Measurements from ENCODE around the gene BDKRB2. TPM values are rescaled to one million over a fixed set of nuclear protein-coding genes. Genes with fewer than 3 reads are reported as not detected.

Gene BDKRB2
- polyA plus RNA-seq, 1 experiment: 26.8 TPM

- TF ChIP-seq CTCF (IDR thresholded peaks at IDR 0.05; ENCODE audit: insufficient read depth, low read depth, low read length): no peak
- Histone ChIP-seq H3K4me3 (ENCODE audit: low read depth, low read length) (no peak overlapping the region), H3K36me3 (ENCODE audit: control insufficient read depth, insufficient read depth, low read length) (no peaks in the 10 kb centered on the region), H3K27me3 (ENCODE audit: control insufficient read depth, insufficient read depth, low read length) (no peaks in the 10 kb centered on the region)
- no peak for DNase-seq (ENCODE audit: low read depth)
- CTCF ChIA-PET: no interaction called here
- POLR2A ChIA-PET: no interaction called here
Measured at GRCh38 chr14:96201157-96201556, 3.5 kb upstream of the BDKRB2 start.

DNA sequence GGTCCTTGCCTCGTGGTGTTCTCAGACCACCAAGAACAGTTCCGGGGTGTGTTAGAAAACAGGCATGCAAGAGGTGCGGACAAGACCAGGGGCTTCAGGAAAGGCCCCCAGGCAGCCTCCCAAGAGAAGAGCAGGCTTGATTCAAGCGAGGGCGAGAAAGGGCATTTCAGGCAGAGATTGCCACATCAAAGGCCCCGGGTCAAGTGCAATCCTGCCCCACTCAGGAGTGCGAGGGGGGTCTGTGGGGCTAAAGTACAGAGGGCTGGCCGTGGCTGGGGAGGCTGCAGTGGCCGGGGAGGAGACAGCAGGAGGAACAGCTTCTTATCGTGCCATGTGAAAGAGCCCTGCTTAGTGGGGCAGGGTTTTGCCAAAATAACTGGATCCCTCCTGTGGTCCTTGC lies 2.7 kb upstream of the BDKRB2 start:
- Histone ChIP-seq H3K36me3 (ENCODE audit: control insufficient read depth, insufficient read depth, low read length) (no peaks in the 10 kb centered on the region), H3K27me3 (ENCODE audit: control insufficient read depth, insufficient read depth, low read length) (no peaks in the 10 kb centered on the region), H3K4me3 (ENCODE audit: low read depth, low read length) (no peak overlapping the region)
- CTCF ChIA-PET: no interaction called here
- no peak for DNase-seq (ENCODE audit: low read depth)
- no peak for TF ChIP-seq CTCF (IDR thresholded peaks at IDR 0.05; ENCODE audit: insufficient read depth, low read depth, low read length)
- POLR2A ChIA-PET: no interaction called here

DNA sequence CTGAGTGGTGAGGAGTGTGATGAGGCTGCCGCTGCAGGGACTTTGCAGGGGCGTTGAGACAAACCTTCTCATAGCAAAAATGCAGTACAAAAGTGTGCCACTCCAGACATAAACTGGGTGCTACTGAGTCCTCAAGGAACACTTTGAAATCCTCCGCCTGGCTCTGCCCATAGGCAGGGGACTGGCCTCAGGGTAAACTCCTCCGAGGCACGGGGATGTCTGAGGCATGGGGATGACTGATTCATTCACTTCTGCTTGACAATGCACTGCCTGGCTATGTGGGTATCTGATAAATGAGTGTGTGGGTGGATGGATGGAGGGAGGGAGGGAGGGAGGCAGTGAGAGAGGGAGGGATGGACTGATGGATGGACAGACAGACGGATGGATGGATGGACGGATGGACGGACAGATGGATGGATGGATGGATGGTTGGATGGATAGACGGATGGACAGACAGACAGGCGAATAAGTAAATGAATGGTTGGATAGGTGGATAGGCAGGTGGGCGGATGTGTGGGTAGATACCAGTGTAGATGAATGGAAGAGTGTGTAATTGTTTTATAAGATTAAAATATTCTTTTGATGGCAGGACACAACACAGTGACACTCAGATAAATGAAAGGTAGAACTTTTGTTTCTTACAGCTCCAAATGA lies 2.1 kb upstream of the BDKRB2 start:
- ChIA-PET CTCF (interaction anchor here (0.9 to 1.5 kb wide), 3 partner anchors 9 to 101 kb away, joined by 3 to 7 read pairs (median 6); no protein-coding TSS in a partner anchor), POLR2A (no interaction called here)
- Histone ChIP-seq H3K36me3 (ENCODE audit: control insufficient read depth, insufficient read depth, low read length) (no peaks in the 10 kb centered on the region), H3K27me3 (ENCODE audit: control insufficient read depth, insufficient read depth, low read length) (no peaks in the 10 kb centered on the region), H3K4me3 (ENCODE audit: low read depth, low read length) (no peak overlapping the region)
- DNase-seq (ENCODE audit: low read depth): no peak
- TF ChIP-seq CTCF (IDR thresholded peaks at IDR 0.05; ENCODE audit: insufficient read depth, low read depth, low read length): no peak

GRCh38 chr14:96203116-96203515 lies 1.5 kb upstream of the BDKRB2 start:
- no peak overlapping the region for H3K4me3 ChIP-seq (ENCODE audit: low read depth, low read length)
- no peaks in the 10 kb centered on the region for H3K36me3 ChIP-seq (ENCODE audit: control insufficient read depth, insufficient read depth, low read length)
- CTCF ChIA-PET: interaction anchor here (0.6 to 2.3 kb wide), 5 partner anchors 9 to 221 kb away, joined by 3 to 7 read pairs (median 6); no protein-coding TSS in a partner anchor
- H3K27me3 ChIP-seq (ENCODE audit: control insufficient read depth, insufficient read depth, low read length): no peaks in the 10 kb centered on the region
- no peak for TF ChIP-seq CTCF (IDR thresholded peaks at IDR 0.05; ENCODE audit: insufficient read depth, low read depth, low read length)
- DNase-seq (ENCODE audit: low read depth): no peak
- POLR2A ChIA-PET: no interaction called here

GRCh38 chr14:96203635-96204034 lies 1.0 kb upstream of the BDKRB2 start:
- POLR2A ChIA-PET: no interaction called here
- TF ChIP-seq CTCF (IDR thresholded peaks at IDR 0.05; ENCODE audit: insufficient read depth, low read depth, low read length): no peak
- Histone ChIP-seq H3K4me3 (ENCODE audit: low read depth, low read length) (no peak overlapping the region), H3K27me3 (ENCODE audit: control insufficient read depth, insufficient read depth, low read length) (no peaks in the 10 kb centered on the region), H3K36me3 (ENCODE audit: control insufficient read depth, insufficient read depth, low read length) (peaks cover 2% of the 10 kb centered on the region; the same call in 1 of the 2 replicates)
- CTCF ChIA-PET: interaction anchor here (0.6 to 2.3 kb wide), 6 partner anchors 10 to 221 kb away, joined by 3 to 7 read pairs (median 5); no protein-coding TSS in a partner anchor
- DNase-seq (ENCODE audit: low read depth): no peak

Measured in BJ (cell line).